Peyer's patch (tissue), 4 donors: Measurements from ENCODE around the gene MAPT.

ENCODE experiments used
- POLR2A ChIP-seq, 2 donors: fragments of 450-650 bp; IDR thresholded peaks; one replicate each; pipeline ENCODE4 v1.5.1; 2017; ENCODE audit warnings: antibody characterized with exemption in 2 of 2, mild to moderate bottlenecking in 2 of 2, moderate library complexity in 2 of 2
- TF ChIP-seq, protein P1 (sequence below), 6 experiments: fragments of 450-650 bp in 4 of 6; fragments of 200-600 bp in 2 of 6; sonication (generic) in 1 of 6; IDR thresholded peaks; one replicate each; pipeline ENCODE4 v1.5.1; 2017 to 2019; ENCODE audit warnings: antibody characterized with exemption in 6 of 6, mild to moderate bottlenecking in 3 of 6, moderate library complexity in 1 of 6

DNA sequence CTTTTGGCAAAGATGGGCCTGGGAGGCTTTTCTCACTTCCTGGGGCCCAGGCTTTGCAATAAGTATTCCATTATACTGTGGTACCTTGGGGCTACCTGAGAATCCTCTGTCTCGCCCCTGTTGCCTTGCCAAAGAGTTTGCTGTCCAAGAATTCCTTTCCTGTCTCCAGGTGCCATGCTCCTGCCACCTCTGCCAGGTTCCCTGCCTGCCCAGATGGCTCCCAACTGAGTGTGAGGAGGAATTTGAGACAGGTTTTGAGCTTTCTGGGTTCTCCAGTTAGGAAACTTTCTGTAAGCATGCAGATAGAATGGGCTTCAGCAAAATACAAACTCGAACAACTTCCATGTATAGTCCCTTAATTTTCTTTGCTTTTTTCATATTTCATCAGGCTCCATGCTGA is 5.8 kb downstream of the MAPT start:
- no peak for TF ChIP-seq POLR2A (IDR thresholded peaks at IDR 0.05)
- TF ChIP-seq, protein P1, sequence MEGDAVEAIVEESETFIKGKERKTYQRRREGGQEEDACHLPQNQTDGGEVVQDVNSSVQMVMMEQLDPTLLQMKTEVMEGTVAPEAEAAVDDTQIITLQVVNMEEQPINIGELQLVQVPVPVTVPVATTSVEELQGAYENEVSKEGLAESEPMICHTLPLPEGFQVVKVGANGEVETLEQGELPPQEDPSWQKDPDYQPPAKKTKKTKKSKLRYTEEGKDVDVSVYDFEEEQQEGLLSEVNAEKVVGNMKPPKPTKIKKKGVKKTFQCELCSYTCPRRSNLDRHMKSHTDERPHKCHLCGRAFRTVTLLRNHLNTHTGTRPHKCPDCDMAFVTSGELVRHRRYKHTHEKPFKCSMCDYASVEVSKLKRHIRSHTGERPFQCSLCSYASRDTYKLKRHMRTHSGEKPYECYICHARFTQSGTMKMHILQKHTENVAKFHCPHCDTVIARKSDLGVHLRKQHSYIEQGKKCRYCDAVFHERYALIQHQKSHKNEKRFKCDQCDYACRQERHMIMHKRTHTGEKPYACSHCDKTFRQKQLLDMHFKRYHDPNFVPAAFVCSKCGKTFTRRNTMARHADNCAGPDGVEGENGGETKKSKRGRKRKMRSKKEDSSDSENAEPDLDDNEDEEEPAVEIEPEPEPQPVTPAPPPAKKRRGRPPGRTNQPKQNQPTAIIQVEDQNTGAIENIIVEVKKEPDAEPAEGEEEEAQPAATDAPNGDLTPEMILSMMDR (IDR thresholded peaks at IDR 0.05): no peak
